Endometrial microvascular endothelial cells (primary cell): Measurements from ENCODE around the gene SOD3. TPM values are rescaled to one million over a fixed set of nuclear protein-coding genes. Genes with fewer than 3 reads are reported as not detected.

Experiments
- in situ Hi-C: cut with HindIII; loops from 2 replicates; pipeline ENCODE4 v1.10.0; 2017; ENCODE audit warnings: low sequenced_read_pairs, low pct_unique_long_range_greater_than_20kb; ENCODE audit errors: inconsistent ontology term
- total RNA-seq: library from RNA; depleted of rRNA; stranded (reverse); fragments of >200 nt; gene quantifications from one replicate; pipeline ENCODE4 v1.2.3, GENCODE V29; 2015; ENCODE audit errors: inconsistent ontology term

The SOD3 gene
- total RNA-seq, 1 donor from 2014 or later: not detected

DNA sequence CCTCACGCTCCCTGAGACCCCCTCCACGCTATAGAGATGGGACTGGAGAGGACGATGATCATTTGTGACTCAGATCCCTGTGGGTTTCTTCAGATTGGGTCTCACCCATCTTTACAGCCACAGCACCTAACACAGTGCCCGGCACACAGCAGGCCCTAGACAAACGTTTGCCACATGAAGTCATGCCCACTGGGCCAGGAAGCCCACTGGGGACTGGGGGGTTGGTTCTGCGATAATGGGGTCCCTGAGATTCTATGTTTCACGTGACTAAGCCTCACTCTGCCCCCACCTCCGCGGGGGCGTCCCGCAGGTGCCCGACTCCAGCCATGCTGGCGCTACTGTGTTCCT lies 3.8 kb downstream of the SOD3 start:
- in situ Hi-C loops: no loop called here

DNA sequence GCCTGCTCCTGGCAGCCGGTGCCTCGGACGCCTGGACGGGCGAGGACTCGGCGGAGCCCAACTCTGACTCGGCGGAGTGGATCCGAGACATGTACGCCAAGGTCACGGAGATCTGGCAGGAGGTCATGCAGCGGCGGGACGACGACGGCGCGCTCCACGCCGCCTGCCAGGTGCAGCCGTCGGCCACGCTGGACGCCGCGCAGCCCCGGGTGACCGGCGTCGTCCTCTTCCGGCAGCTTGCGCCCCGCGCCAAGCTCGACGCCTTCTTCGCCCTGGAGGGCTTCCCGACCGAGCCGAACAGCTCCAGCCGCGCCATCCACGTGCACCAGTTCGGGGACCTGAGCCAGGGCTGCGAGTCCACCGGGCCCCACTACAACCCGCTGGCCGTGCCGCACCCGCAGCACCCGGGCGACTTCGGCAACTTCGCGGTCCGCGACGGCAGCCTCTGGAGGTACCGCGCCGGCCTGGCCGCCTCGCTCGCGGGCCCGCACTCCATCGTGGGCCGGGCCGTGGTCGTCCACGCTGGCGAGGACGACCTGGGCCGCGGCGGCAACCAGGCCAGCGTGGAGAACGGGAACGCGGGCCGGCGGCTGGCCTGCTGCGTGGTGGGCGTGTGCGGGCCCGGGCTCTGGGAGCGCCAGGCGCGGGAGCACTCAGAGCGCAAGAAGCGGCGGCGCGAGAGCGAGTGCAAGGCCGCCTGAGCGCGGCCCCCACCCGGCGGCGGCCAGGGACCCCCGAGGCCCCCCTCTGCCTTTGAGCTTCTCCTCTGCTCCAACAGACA lies 4.4 kb downstream of the SOD3 start:
- in situ Hi-C loops: no loop called here

- in situ Hi-C loops: no loop called here
Measured at GRCh38 chr4:24800325-24800895, 5.0 kb downstream of the SOD3 start.

- in situ Hi-C loops: no loop called here
Measured at GRCh38 chr4:24801136-24801855, 5.9 kb downstream of the SOD3 start.

- in situ Hi-C loops: no loop called here
Measured at GRCh38 chr4:24802648-24803047, 7.3 kb downstream of the SOD3 start.

DNA sequence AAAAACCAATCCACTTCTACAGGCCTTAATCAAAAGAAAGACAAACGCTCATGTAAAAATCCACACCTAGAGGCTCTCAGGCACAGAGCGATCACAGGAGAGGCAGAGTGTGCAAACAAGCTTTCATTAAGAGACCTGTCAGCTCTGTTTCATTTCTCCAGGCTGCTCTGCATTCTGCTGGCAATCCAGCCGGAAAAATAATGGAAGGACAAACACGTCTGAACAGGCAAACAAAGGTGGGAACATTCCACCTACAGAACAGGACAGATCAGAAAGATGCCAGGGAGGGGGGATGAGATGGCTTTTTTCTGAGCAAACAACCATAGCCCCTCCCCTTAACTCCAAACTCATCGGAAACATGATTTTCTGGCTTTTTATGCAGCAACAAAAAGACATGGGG lies 9.7 kb downstream of the SOD3 start:
- in situ Hi-C loops: no loop called here

GRCh38 chr4:24805566-24805965 lies 10.2 kb downstream of the SOD3 start:
- in situ Hi-C loops: no loop called here

GRCh38 chr4:24806206-24806990 lies 11.0 kb downstream of the SOD3 start:
- in situ Hi-C loops: no loop called here

- in situ Hi-C loops: no loop called here
Measured at GRCh38 chr4:24807611-24808010, 12.2 kb downstream of the SOD3 start.

GRCh38 chr4:24808261-24808660 lies 12.9 kb downstream of the SOD3 start:
- in situ Hi-C loops: no loop called here

GRCh38 chr4:24808955-24809354 lies 13.6 kb downstream of the SOD3 start:
- in situ Hi-C loops: no loop called here

- in situ Hi-C loops: no loop called here
Measured at GRCh38 chr4:24809376-24809775, 14.0 kb downstream of the SOD3 start.

DNA sequence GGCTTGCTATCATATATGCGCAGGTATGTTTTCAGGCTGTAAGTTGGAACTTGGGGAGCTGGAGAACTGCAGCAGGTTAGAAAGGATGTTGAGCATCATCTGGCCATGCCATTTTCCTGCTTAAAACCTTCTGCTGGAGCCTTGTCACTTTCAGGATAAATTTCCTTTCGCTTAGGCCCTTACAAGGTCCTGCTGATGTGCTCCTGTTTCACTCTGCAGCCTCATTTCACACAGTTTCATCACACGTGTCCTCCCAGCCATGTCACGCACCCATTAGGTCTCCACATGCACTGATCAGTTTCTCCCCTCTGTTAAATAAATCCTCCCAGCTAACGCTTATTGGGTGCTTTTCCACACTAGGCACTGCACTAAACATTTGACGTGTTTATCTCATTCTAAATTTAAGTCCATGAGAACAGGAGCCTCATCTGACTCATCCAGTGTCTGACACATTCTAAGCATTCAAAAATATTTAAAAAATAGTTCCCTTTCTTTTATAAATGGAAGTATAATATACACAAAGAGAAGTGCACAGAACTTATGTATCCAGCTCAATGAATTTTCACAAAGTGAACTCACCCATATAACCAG lies 14.5 kb downstream of the SOD3 start:
- in situ Hi-C loops: no loop called here

DNA sequence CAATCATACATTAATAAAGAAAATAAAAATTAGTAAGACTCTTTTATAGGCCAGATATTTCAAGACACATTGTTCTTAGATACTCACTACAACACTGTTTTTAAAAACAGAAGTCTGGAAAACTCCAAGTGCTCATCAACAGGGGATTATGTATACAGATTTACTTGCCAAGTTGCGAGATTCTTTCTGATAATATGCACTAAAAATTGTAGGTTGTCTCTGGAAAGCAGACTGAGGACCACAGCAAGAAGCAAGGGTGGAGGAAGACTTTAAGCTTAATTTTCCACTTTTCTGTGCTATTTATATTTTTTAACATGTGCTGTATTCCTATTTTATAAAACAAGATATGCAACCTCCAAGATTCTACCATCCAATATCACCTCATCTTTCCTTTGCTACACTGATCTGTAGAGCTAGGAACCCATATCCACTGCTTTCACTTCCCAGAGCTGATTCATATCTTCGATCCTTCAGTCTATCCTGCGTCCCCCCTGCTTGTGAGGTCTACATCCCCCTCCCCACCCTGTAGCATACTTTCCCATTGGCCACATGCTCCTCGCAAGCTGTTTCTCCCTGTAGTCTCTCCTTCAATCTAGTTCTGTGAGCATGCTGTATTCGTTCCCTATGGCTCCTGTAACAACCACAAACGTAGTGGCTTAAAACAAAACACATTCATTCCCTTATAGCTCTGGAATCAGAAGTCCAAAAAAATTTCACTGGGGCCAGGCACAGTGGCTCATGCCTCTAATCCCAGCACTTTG lies 15.7 kb downstream of the SOD3 start:
- in situ Hi-C loops: no loop called here

DNA sequence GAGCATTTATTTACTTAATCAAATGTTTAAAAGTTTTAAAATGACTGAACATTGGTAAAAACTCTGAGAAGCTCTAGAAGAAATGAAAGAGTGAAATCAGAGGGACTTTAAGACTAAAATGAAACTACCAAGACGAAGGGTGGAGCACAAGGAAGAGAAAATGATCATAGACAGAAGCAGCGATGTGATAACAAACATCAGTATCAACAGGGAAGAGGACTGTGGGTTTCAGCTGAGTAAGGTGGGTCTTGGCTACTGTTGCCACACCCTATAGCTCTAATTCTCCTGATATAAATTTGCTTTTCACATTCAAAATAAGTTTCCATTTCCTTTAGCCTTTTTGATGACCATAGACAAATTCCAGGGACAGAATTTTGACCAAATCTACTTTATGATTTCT lies 18.4 kb downstream of the SOD3 start:
- in situ Hi-C loops: no loop called here

DNA sequence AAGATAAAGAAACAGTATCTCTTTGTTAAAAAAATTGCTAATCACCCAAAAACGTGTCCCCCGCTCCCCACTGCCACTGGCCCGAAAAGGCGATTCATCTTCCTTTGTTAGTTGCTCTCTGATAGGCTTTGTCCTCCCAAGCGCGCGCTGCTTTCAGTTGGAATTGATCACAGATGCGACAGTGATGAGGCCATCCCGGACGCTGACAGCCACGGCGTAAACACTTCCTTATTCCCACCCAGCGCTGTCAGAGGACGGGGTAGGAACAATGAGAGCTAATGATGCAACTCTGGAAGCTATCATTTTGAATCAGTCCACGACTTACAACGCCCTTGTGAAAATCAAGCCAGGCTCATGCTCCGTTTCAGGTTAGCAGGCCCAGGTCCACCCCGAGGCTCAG lies 21.4 kb downstream of the SOD3 start:
- in situ Hi-C loops: no loop called here

- in situ Hi-C loops: no loop called here
Measured at GRCh38 chr4:24820541-24820940, 25.2 kb downstream of the SOD3 start.

DNA sequence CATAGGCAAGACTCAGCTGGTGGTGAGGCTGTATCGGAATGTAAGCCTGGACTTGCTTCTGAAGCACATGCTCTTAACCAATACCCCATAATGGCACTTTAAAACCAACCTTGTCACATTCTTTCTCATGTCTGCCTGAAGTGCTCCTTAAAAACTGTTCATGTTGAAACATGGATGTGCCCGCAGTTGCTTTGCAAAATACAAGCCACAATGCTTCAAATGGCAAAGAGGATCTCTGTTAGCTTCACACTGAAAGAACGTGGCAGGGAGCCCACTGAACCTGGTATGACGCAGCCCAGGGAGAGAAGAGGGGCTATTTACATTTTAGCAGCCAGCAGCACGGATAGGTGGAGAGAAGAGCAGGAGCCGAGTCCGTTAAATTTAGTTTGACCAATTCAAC lies 29.3 kb downstream of the SOD3 start:
- in situ Hi-C loops: no loop called here
